A549 (cell line): ENCODE results near the gene LIPE. TPM values are rescaled to one million over a fixed set of nuclear protein-coding genes. Genes with fewer than 3 reads are reported as not detected.

Source experiments
- ATAC-seq, 2 experiments: fragments of 200-7000 bp in 1 of 2; fragments of >200 bp in 1 of 2; cut with Nextera tagmentation in 1 of 2; cut with Tn5 transposase in 1 of 2; 3 replicates each; pipeline versions ENCODE4 v1.8.0 to v1.9.1; 2018 to 2020; ENCODE audit warnings: mild to moderate bottlenecking in 1 of 2, moderate library complexity in 1 of 2
- CTCF ChIA-PET: fragments of 300-600 bp; sonication (Branson Sonifier 250); formaldehyde crosslinking; extraction: SDS; loops from one replicate; lab custom pipeline; 2021; ENCODE audit warnings: antibody characterized with exemption, inconsistent platforms; lab: Yijun Ruan, JAX
- POLR2A ChIA-PET: fragments of 350-600 bp; formaldehyde crosslinking; extraction: SDS; loops from one replicate; lab custom pipeline; 2021; ENCODE audit warnings: antibody characterized with exemption, inconsistent platforms; lab: Yijun Ruan, JAX
- DNase-seq, 2 experiments: peaks; one replicate each; pipeline versions ENCODE4 v3.0.0 to v3.0.0-alpha.2; 2011 to 2016; ENCODE audit warnings: low read depth in 1 of 2, low spot score in 1 of 2
- FAIRE-seq: peaks from 2 replicates; lab custom pipeline; 2011; peaks lifted over from hg19 to GRCh38; lab: Jason Lieb, UNC
- H3K27ac ChIP-seq, 2 experiments: fragments of >200 bp; sonication (Bioruptor Twin); formaldehyde crosslinking; 3 replicates each; pipeline ENCODE4 v1.5.1; 2016 to 2017
- H3K4me1 ChIP-seq: fragments of >200 bp; sonication (Bioruptor Twin); formaldehyde crosslinking; 3 replicates; pipeline ENCODE4 v1.6.1; 2016
- H3K4me2 ChIP-seq: fragments of >200 bp; sonication (Bioruptor Twin); formaldehyde crosslinking; 3 replicates; pipeline ENCODE4 v1.6.1; 2016
- H3K4me3 ChIP-seq: fragments of >200 bp; sonication (Bioruptor Twin); formaldehyde crosslinking; 3 replicates; pipeline ENCODE4 v1.5.1; 2016
- H3K9me3 ChIP-seq: fragments of >200 bp; sonication (Bioruptor Twin); formaldehyde crosslinking; 3 replicates; pipeline ENCODE4 v1.6.1; 2016
- ATOH8 ChIP-seq: fragments of 250-450 bp; sonication (Bioruptor Pico); IDR thresholded peaks from 2 replicates; pipeline ENCODE4 v1.5.0; 2020; ENCODE audit warnings: low read depth, mild to moderate bottlenecking, moderate library complexity
- CBX8 ChIP-seq: fragments of 200-600 bp; sonication (generic); IDR thresholded peaks from 2 replicates; pipeline ENCODE4 v1.6.1; 2016
- EHF ChIP-seq: fragments of 250-450 bp; sonication (Bioruptor Pico); IDR thresholded peaks from 2 replicates; pipeline ENCODE4 v1.5.0; 2020; ENCODE audit warnings: mild to moderate bottlenecking
- EHMT2 ChIP-seq: fragments of 200-600 bp; sonication (generic); IDR thresholded peaks from 2 replicates; pipeline ENCODE4 v1.6.1; 2016; ENCODE audit warnings: antibody characterized with exemption, low read depth, mild to moderate bottlenecking, moderate library complexity
- HMGXB4 ChIP-seq: fragments of 250-450 bp; sonication (Bioruptor Pico); IDR thresholded peaks from 2 replicates; pipeline ENCODE4 v1.5.0; 2021; ENCODE audit warnings: mild to moderate bottlenecking, moderate library complexity, borderline replicate concordance
- JUN ChIP-seq, 2 experiments: fragments of >200 bp; sonication (Bioruptor Twin); formaldehyde crosslinking; IDR thresholded peaks; 2 replicates in 1 of 2; 3 replicates in 1 of 2; pipeline ENCODE4 v1.6.1; 2016 to 2017
- JUNB ChIP-seq: fragments of >200 bp; sonication (Bioruptor Twin); formaldehyde crosslinking; IDR thresholded peaks from 2 replicates; pipeline ENCODE4 v1.6.1; 2016
- KDM1A ChIP-seq: fragments of 200-600 bp; sonication (generic); IDR thresholded peaks from 2 replicates; pipeline ENCODE4 v1.6.1; 2016; ENCODE audit warnings: low read depth, mild to moderate bottlenecking
- MAX ChIP-seq: IDR thresholded peaks from 2 replicates; pipeline ENCODE4 v1.6.1; 2012
- PBX3 ChIP-seq: IDR thresholded peaks from 2 replicates; pipeline ENCODE4 v1.6.1; 2012
- ZC3H11A ChIP-seq: fragments of 450-650 bp; IDR thresholded peaks from 2 replicates; pipeline ENCODE4 v1.6.1; 2014; ENCODE audit warnings: antibody characterized with exemption, mild to moderate bottlenecking
- WGBS: methylation state at CpG from one replicate; pipeline ENCODE4 v1.1.6; 2017; ENCODE audit errors: missing lambda C conversion rate; 5-methylcytosine and 5-hydroxymethylcytosine counted together
- polyA plus RNA-seq, 4 experiments: library from polyadenylated mRNA; depleted of rRNA in 3 of 4; stranded (reverse); fragments of >200 nt; fragmentation: RNase III in 1 of 4; extraction: RNeasy Plus Mini Kit Qiagen cat#74134 plus additional on column Dnase treatment in 1 of 4; gene quantifications; 2 replicates in 3 of 4; 3 replicates in 1 of 4; pipeline ENCODE4 v1.2.3, GENCODE V29; 2011 to 2017

The LIPE gene
- polyA plus RNA-seq, 2 of the 4 experiments (the other 2 are of a cell fraction) = 1.6 to 3.2 TPM

GRCh38 chr19:42378225-42379215 lies 48.7 kb downstream of the LIPE start:
- no peak overlapping the region for H3K4me3 ChIP-seq
- DNase-seq = no peak
- ATAC-seq = peak in 1 of 2 experiments; percentile 17; a peak in 3 of 6 replicates
- TF ChIP-seq PBX3 (0 out of 2 replicates have a peak, but pooled peaks have one; percentile 22), JUN (IDR thresholded peaks at IDR 0.05) (0 out of 5 replicates have a peak, but pooled peaks of 1 of the 2 experiments have one; percentile 15), ATOH8 (CRISPR knock-in tag) (no peak)
- no peaks in the 10 kb centered on the region for H3K4me1 ChIP-seq
- no peak overlapping the region for H3K27ac ChIP-seq
- ChIA-PET CTCF (interaction anchor here (0.6 to 14.1 kb wide), 17 partner anchors 8 to 992 kb away, joined by 3 to 288 read pairs (median 5); no protein-coding TSS in a partner anchor), POLR2A (interaction anchor here (3.1 kb wide), 1 partner anchor 18 kb away, joined by 16 read pairs; no protein-coding TSS in a partner anchor)
- no peaks in the 10 kb centered on the region for H3K9me3 ChIP-seq
- 77% methylated on average over 17 of the region's 17 CpGs for WGBS
- H3K4me2 ChIP-seq = no peak overlapping the region
- no peak for FAIRE-seq

GRCh38 chr19:42376177-42376555 lies 51.0 kb downstream of the LIPE start:
- no peak for DNase-seq
- TF ChIP-seq ZC3H11A (no peak), CBX8 (no peak), EHMT2 (no peak), MAX (no peak), PBX3 (no peak)
- FAIRE-seq = no peak
- H3K9me3 ChIP-seq = no peaks in the 10 kb centered on the region
- CTCF ChIA-PET = interaction anchor here (0.9 to 14.1 kb wide), 4 partner anchors 12 to 31 kb away, joined by 3 to 288 read pairs (median 12); no protein-coding TSS in a partner anchor
- H3K4me1 ChIP-seq = no peaks in the 10 kb centered on the region
- ATAC-seq = no peak
- no peak overlapping the region for H3K27ac ChIP-seq
- WGBS = 92% methylated on average over 17 of the region's 17 CpGs
- POLR2A ChIA-PET = interaction anchor here (0.9 kb wide), 1 partner anchor 21 kb away, joined by 4 read pairs; no protein-coding TSS in a partner anchor
- no peak overlapping the region for H3K4me2 ChIP-seq
- H3K4me3 ChIP-seq = no peak overlapping the region

- FAIRE-seq (no peak), DNase-seq (no peak), ATAC-seq (no peak)
- Histone ChIP-seq H3K4me2 (no peak overlapping the region), H3K4me3 (no peak overlapping the region), H3K27ac (no peak overlapping the region), H3K9me3 (no peaks in the 10 kb centered on the region), H3K4me1 (no peaks in the 10 kb centered on the region)
- no peak for TF ChIP-seq JUNB
- TF ChIP-seq HMGXB4 = no peak
- no peak for TF ChIP-seq KDM1A
- no peak for TF ChIP-seq EHF (CRISPR knock-in tag)
- POLR2A ChIA-PET = interaction anchor here (0.6 kb wide), 1 partner anchor 23 kb away, joined by 3 read pairs; no protein-coding TSS in a partner anchor
- CTCF ChIA-PET = interaction anchor here (1.0 to 3.7 kb wide), 3 partner anchors 11 to 33 kb away, joined by 3 to 20 read pairs (median 3); no protein-coding TSS in a partner anchor
- WGBS = 94% methylated on average over 54 of the region's 54 CpGs
Measured at GRCh38 chr19:42375415-42376176, 51.6 kb downstream of the LIPE start.
